Calu3 (cell line): ENCODE measurements around the gene RIGI. TPM values are rescaled to one million over a fixed set of nuclear protein-coding genes. Genes with fewer than 3 reads are reported as not detected.

ENCODE experiments used
- BruUV-seq: library from RNA; stranded (reverse); fragments of 400-500 nt; replicated peaks from 2 replicates; lab custom pipeline; 2021; lab: Mats Ljungman, UMichigan
- CTCF ChIA-PET: fragments of 300-600 bp; sonication (Branson Sonifier 250); formaldehyde crosslinking; loops from one replicate; lab custom pipeline; 2022; ENCODE audit warnings: antibody characterized with exemption; lab: Charles Lee
- DNase-seq: peaks from one replicate; pipeline ENCODE4 v3.0.0; 2022
- H3K27ac Mint-ChIP-seq: one replicate; pipeline ENCODE4 v1.8.0; 2022; ENCODE audit warnings: mixed read lengths; ENCODE audit not compliant: unreplicated experiment
- H3K27me3 Mint-ChIP-seq: one replicate; pipeline ENCODE4 v1.8.0; 2022; ENCODE audit warnings: mixed read lengths; ENCODE audit not compliant: unreplicated experiment
- H3K36me3 Mint-ChIP-seq: one replicate; pipeline ENCODE4 v1.8.0; 2022; ENCODE audit warnings: mild to moderate bottlenecking, moderate library complexity, mixed read lengths; ENCODE audit not compliant: insufficient read depth, unreplicated experiment
- H3K4me1 Mint-ChIP-seq: one replicate; pipeline ENCODE4 v1.8.0; 2022; ENCODE audit warnings: mild to moderate bottlenecking, low read depth, mixed read lengths; ENCODE audit not compliant: unreplicated experiment
- H3K4me3 Mint-ChIP-seq: one replicate; pipeline ENCODE4 v1.8.0; 2022; ENCODE audit warnings: mild to moderate bottlenecking, low read depth, moderate library complexity, mixed read lengths; ENCODE audit not compliant: unreplicated experiment
- H3K9me3 Mint-ChIP-seq: one replicate; pipeline ENCODE4 v1.8.0; 2022; ENCODE audit warnings: low read depth, mixed read lengths; ENCODE audit not compliant: unreplicated experiment
- CTCF ChIP-seq: fragments of 200-600 bp; IDR thresholded peaks from one replicate; pipeline ENCODE4 v1.8.0; 2022; ENCODE audit warnings: antibody characterized with exemption; ENCODE audit not compliant: unreplicated experiment
- intact Hi-C: fragments of 100-400 bp; cut with micrococcal nuclease; formaldehyde crosslinking; loops from one replicate; pipeline ENCODE4 v1.10.0; 2022; ENCODE audit not compliant: unreplicated experiment
- total RNA-seq: library from RNA; stranded (reverse); gene quantifications from 2 replicates; pipeline ENCODE4 v1.2.3, GENCODE V29; 2022

RIGI gene
- total RNA-seq, 1 experiment from 2014 or later: 24.8 TPM

- no peak for DNase-seq
- no peak overlapping the region for H3K27ac Mint-ChIP-seq
- BruUV-seq: no TSS peak
- H3K4me1 Mint-ChIP-seq: no peaks in the 10 kb centered on the region
- H3K4me3 Mint-ChIP-seq: no peak overlapping the region
- H3K36me3 Mint-ChIP-seq: no peaks in the 10 kb centered on the region
- CTCF ChIA-PET: no interaction called here
- H3K9me3 Mint-ChIP-seq: no peaks in the 10 kb centered on the region
- intact Hi-C loops: no loop called here
- TF ChIP-seq CTCF: no peak
- no peaks in the 10 kb centered on the region for H3K27me3 Mint-ChIP-seq
These were observed 32.5 kb upstream of the RIGI start for GRCh38 chr9:32558408-32558934.

- DNase-seq: no peak
- CTCF ChIA-PET: interaction anchor here (0.7 to 1.1 kb wide), 2 partner anchors 29 to 685 kb away, joined by 3 to 6 read pairs; no protein-coding TSS in a partner anchor
- Mint-ChIP-seq H3K27me3 (no peaks in the 10 kb centered on the region), H3K9me3 (no peaks in the 10 kb centered on the region), H3K4me1 (peaks cover 8% of the 10 kb centered on the region), H3K36me3 (peaks cover 31% of the 10 kb centered on the region), H3K4me3 (no peak overlapping the region), H3K27ac (no peak overlapping the region)
- no TSS peak for BruUV-seq
- intact Hi-C loops: no loop called here
- no peak for TF ChIP-seq CTCF
These were observed 28.6 kb upstream of the RIGI start for GRCh38 chr9:32554591-32554990.

DNA sequence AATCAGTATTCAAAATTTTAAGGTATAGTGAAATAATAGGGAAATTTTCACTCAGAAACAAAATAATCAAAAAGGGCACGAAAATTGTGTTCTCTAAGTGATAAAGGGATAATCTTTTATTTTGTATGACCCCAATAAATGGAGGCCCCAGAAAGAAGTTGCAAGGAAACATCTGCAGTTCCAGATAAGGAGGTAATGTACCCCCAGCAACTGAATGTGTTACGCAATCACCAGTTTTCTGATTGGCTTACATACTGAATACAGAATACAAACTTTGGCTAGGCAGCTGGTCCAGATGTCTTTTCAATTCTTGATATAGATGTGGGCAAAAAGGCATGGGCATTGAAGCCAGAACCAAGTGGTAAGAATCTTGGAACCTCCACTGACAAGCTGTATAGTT lies 28.1 kb upstream of the RIGI start:
- peaks cover 31% of the 10 kb centered on the region for H3K36me3 Mint-ChIP-seq
- H3K27ac Mint-ChIP-seq: no peak overlapping the region
- CTCF ChIA-PET: interaction anchor here (1.1 kb wide), 1 partner anchor 29 kb away, joined by 3 read pairs; no protein-coding TSS in a partner anchor
- no peaks in the 10 kb centered on the region for H3K27me3 Mint-ChIP-seq
- H3K4me3 Mint-ChIP-seq: no peak overlapping the region
- TF ChIP-seq CTCF: no peak
- no peaks in the 10 kb centered on the region for H3K9me3 Mint-ChIP-seq
- no peak for DNase-seq
- no TSS peak for BruUV-seq
- intact Hi-C loops: no loop called here
- peaks cover 8% of the 10 kb centered on the region for H3K4me1 Mint-ChIP-seq

DNA sequence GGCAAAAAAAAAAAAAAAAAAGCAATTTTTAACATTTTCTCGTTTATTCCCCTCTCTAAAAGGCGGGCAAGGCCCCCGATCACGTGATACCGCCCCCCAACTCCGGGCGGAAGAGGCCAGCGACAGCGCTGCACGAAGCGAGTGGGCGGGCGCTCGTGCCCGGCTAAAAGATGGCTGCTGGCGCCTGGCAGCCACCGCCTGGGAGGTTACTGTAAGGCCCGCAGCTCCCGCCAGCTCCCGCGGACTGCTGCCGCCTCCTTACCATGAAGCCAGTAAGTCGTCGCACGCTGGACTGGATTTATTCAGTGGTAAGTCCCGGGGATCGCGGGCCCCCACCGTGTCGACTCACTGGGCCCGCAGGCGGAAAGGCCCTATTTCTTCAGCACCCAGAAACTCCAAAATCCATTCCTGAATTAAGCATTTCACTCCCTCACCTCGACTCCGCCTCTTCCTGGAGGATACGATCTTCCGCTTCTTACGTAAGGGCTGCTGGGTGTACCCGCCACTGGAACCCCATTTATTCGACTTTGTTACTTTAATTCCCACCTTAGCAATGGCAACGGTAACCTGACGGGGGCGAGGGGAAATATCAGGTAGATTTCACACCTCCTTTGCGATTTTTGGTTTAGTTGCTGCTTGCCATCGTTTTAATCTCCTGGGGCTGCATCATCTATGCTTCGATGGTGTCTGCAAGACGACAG lies 26.3 kb upstream of the RIGI start, which contains the start of the genes SMIM27 and TOPORS:
Gene SMIM27 (plus strand): TSS at position 156 of the 701 bp plus-strand sequence. CDS start 108 bp downstream, at position 264.
Gene TOPORS (minus strand): TSS at position 415 of the 701 bp plus-strand sequence. CDS start 150 bp downstream, at position 265.
- intact Hi-C loops: loop anchor here (2.0 kb wide), 1 partner anchor 20 kb away; the partner anchor contains the start of gene NDUFB6
- no peaks in the 10 kb centered on the region for H3K9me3 Mint-ChIP-seq
- DNase-seq: peak; percentile 82
- H3K4me1 Mint-ChIP-seq: peaks cover 8% of the 10 kb centered on the region
- peaks cover 31% of the 10 kb centered on the region for H3K36me3 Mint-ChIP-seq
- peak within 1 kb of the TSS; percentile 91 for H3K4me3 Mint-ChIP-seq
- H3K27me3 Mint-ChIP-seq: no peaks in the 10 kb centered on the region
- CTCF ChIA-PET: interaction anchor here (0.6 to 1.1 kb wide), 3 partner anchors 20 to 173 kb away, joined by 3 to 4 read pairs (median 3); partner anchors contain the start of gene RIGI
- peak within 1 kb of the TSS; percentile 94 for H3K27ac Mint-ChIP-seq
- TSS peak; percentile 81 for BruUV-seq
- no peak for TF ChIP-seq CTCF
